Fibroblast of lung (primary cell): Measurements from ENCODE around the gene GRIN2A. TPM values are rescaled to one million over a fixed set of nuclear protein-coding genes. Genes with fewer than 3 reads are reported as not detected.

Experiments
- DNase-seq, 2 donors: peaks; one replicate each; pipeline versions ENCODE4 v3.0.0 to v3.0.0-alpha.2; 2010; ENCODE audit warnings: low read depth in 2 of 2
- H2AFZ ChIP-seq: 2 replicates; pipeline ENCODE4 v1.5.1; 2012; ENCODE audit warnings: low read length, control low read depth, inconsistent platforms
- H3K27ac ChIP-seq: 2 replicates; pipeline ENCODE4 v1.5.1; 2011; ENCODE audit warnings: low read length, control low read depth; ENCODE audit not compliant: insufficient read depth
- H3K27me3 ChIP-seq: 2 replicates; pipeline ENCODE4 v1.5.1; 2011; ENCODE audit warnings: mild to moderate bottlenecking, low read length; ENCODE audit not compliant: control insufficient read depth, insufficient read depth
- H3K36me3 ChIP-seq: 2 replicates; pipeline ENCODE4 v1.5.1; 2011; ENCODE audit warnings: low read length; ENCODE audit not compliant: control insufficient read depth, insufficient read depth
- H3K4me1 ChIP-seq: 2 replicates; pipeline ENCODE4 v1.5.1; 2011; ENCODE audit warnings: low read length; ENCODE audit not compliant: control insufficient read depth, insufficient read depth; ENCODE audit errors: extremely low read depth
- H3K4me2 ChIP-seq: 2 replicates; pipeline ENCODE4 v1.5.1; 2011; ENCODE audit warnings: low read length, control low read depth; ENCODE audit not compliant: insufficient read depth; ENCODE audit errors: extremely low read depth
- H3K4me3 ChIP-seq, 4 experiments: fragments of 200-600 bp in 1 of 4; sonication (generic) in 1 of 4; replicated peaks in 1 of 4; 2 replicates each; pipeline ENCODE4 v1.5.1; 2011 to 2016; ENCODE audit warnings: low read length in 4 of 4, low read depth in 3 of 4, mild to moderate bottlenecking in 3 of 4, control low read depth in 2 of 4, inconsistent platforms in 1 of 4, mixed read lengths in 1 of 4; ENCODE audit not compliant: insufficient read depth in 1 of 4; ENCODE audit errors: control extremely low read depth in 1 of 4
- H3K79me2 ChIP-seq: 2 replicates; pipeline ENCODE4 v1.5.1; 2012; ENCODE audit warnings: mild to moderate bottlenecking, low read length, inconsistent platforms; ENCODE audit not compliant: control insufficient read depth, insufficient read depth
- H3K9ac ChIP-seq: 2 replicates; pipeline ENCODE4 v1.5.1; 2011; ENCODE audit warnings: mild to moderate bottlenecking, low read length, control low read depth; ENCODE audit not compliant: insufficient read depth
- H3K9me3 ChIP-seq: 2 replicates; pipeline ENCODE4 v1.5.1; 2012; ENCODE audit warnings: low read depth, low read length; ENCODE audit not compliant: control insufficient read depth, insufficient read depth
- H4K20me1 ChIP-seq: 2 replicates; pipeline ENCODE4 v1.5.1; 2011; ENCODE audit warnings: low read length; ENCODE audit not compliant: control insufficient read depth, insufficient read depth; ENCODE audit errors: extremely low read depth
- EZH2 ChIP-seq: IDR thresholded peaks from 2 replicates; pipeline ENCODE4 v1.5.1; 2012; ENCODE audit warnings: low read length, control low read depth, mild to moderate bottlenecking; ENCODE audit errors: missing control alignments
- polyA plus RNA-seq, 2 donors: library from polyadenylated mRNA; depleted of rRNA in 1 of 2; stranded (reverse) in 1 of 2; unstranded in 1 of 2; fragments of >200 nt; gene quantifications; 2 replicates each; pipeline ENCODE4 v1.2.1, GENCODE V29; 2011 to 2012; ENCODE audit warnings: missing spikeins in 1 of 2
- total RNA-seq: library from RNA; depleted of rRNA; stranded (reverse); fragments of >200 nt; gene quantifications from 2 replicates; pipeline ENCODE4 v1.2.1, GENCODE V29; 2014
- TF ChIP-seq, protein P1 (sequence below), 2 donors: IDR thresholded peaks in 1 of 2; conservative IDR thresholded peaks in 1 of 2; 1 replicate in 1 of 2; 2 replicates in 1 of 2; pipeline ENCODE4 v1.5.1; 2011 to 2012; ENCODE audit warnings: low read length in 2 of 2, control low read depth in 1 of 2, inconsistent platforms in 1 of 2, low read depth in 1 of 2, mild to moderate bottlenecking in 1 of 2

The GRIN2A gene
- total and polyA plus RNA-seq, 2 donors (not counting 1 experiment from before 2014, with no cell fraction given), result 0.15 to 0.33 TPM

DNA sequence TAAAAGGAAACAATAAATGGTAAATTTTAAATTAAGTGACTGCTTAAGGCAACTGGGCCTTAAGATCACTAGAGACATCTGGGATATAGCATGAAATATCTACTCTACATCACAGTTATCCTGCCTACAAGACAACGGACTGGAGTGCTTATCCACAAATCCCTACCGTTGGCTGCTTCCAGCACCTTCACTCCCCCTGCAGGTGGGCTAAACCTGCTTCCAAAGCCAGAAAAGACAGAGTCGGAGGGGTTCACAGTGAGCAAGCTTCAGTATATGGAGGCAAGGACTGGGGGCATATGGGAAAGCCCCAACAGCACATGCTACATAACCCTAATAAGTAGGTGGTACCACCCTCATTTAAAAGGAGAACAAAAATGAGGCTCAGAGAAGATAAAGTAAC lies 45.3 kb downstream of the GRIN2A start:
- Histone ChIP-seq H3K27me3 (no peaks in the 10 kb centered on the region), H3K79me2 (no peaks in the 10 kb centered on the region), H4K20me1 (no peaks in the 10 kb centered on the region), H3K4me2 (no peak overlapping the region), H3K27ac (no peak overlapping the region), H3K4me1 (no peaks in the 10 kb centered on the region), H3K36me3 (no peaks in the 10 kb centered on the region), H3K9me3 (no peaks in the 10 kb centered on the region), H3K4me3 (no peak overlapping the region), H2AFZ (no peak overlapping the region), H3K9ac (no peak overlapping the region)
- no peak for TF ChIP-seq EZH2
- TF ChIP-seq, protein P1, sequence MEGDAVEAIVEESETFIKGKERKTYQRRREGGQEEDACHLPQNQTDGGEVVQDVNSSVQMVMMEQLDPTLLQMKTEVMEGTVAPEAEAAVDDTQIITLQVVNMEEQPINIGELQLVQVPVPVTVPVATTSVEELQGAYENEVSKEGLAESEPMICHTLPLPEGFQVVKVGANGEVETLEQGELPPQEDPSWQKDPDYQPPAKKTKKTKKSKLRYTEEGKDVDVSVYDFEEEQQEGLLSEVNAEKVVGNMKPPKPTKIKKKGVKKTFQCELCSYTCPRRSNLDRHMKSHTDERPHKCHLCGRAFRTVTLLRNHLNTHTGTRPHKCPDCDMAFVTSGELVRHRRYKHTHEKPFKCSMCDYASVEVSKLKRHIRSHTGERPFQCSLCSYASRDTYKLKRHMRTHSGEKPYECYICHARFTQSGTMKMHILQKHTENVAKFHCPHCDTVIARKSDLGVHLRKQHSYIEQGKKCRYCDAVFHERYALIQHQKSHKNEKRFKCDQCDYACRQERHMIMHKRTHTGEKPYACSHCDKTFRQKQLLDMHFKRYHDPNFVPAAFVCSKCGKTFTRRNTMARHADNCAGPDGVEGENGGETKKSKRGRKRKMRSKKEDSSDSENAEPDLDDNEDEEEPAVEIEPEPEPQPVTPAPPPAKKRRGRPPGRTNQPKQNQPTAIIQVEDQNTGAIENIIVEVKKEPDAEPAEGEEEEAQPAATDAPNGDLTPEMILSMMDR (conservative IDR thresholded peaks at IDR 0.05 in 1 of 2, IDR thresholded peaks at IDR 0.05 in 1 of 2; ENCODE audit: low read depth in 1 of 2, low read length in 2 of 2), result no peak
- no peak for DNase-seq

DNA sequence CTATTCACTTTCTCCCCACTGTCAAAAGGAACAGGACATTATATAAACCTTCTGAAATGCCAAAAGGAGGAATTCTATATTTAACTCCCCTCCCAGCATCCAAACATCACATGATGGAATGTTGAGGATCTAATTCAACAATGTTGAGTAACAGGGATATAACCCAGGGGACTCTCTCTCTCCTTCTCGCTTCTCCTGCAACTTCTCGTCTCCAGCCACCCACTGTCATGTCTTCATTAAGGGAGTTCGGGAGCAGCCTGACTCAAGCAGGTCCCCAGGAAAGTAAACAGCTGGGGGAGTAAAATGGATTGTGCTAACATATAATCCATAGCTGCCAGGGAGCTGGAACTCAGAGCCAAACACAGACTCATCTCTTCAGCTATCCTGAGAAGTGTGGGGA lies 51.7 kb downstream of the GRIN2A start:
- Histone ChIP-seq H3K9ac (no peak overlapping the region), H3K4me3 (no peak overlapping the region), H3K79me2 (no peaks in the 10 kb centered on the region), H3K27me3 (no peaks in the 10 kb centered on the region), H2AFZ (no peak overlapping the region), H3K9me3 (no peaks in the 10 kb centered on the region), H3K4me2 (no peak overlapping the region), H3K27ac (no peak overlapping the region), H3K4me1 (peaks cover 3% of the 10 kb centered on the region), H3K36me3 (no peaks in the 10 kb centered on the region), H4K20me1 (no peaks in the 10 kb centered on the region)
- no peak for DNase-seq
- no peak for TF ChIP-seq EZH2
- TF ChIP-seq, protein P1 (conservative IDR thresholded peaks at IDR 0.05 in 1 of 2, IDR thresholded peaks at IDR 0.05 in 1 of 2; ENCODE audit: low read depth in 1 of 2, low read length in 2 of 2), result no peak

DNA sequence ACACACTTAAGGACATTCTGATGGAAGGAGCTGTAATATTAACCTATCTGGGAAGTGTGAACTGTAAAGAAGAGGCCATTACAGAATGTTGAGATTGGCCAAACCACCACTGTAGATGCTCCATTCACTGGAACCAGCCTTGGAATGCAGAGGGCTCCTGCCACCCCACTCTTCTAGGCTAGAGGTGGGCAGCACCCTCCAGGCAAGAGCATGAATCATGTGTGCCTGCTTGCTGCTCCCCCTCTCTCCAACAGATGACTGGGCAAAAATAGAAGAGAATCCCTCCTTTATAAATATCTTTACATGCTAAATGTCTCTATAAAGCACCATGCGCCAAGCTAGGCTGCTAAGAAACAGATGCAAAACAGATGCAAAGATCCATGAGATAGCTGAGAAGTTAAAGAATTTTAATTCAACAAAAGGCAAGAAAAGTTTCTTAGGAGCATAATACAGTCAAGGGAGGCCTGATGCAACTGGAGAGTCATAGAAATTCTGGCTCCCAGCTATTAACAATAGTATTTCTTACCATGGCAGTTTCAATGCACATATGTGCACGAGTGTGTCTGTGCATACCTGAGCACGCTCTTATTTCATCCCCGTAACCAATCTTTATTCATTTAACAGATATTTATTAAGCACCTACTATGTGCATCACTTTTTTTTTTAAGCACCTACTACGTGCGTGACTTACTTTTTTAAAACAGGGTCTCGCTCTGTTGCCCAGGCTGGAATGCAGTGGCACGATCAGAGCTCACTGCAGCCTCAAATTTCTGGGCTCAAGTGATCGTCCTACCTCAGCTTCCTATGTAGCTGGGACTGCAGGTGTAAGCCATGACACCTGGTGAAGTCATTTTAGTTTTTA lies 53.6 kb downstream of the GRIN2A start:
- DNase-seq, result no peak
- TF ChIP-seq, protein P1 (conservative IDR thresholded peaks at IDR 0.05 in 1 of 2, IDR thresholded peaks at IDR 0.05 in 1 of 2; ENCODE audit: low read depth in 1 of 2, low read length in 2 of 2), result no peak
- TF ChIP-seq EZH2, result no peak
- Histone ChIP-seq H3K4me2 (no peak overlapping the region), H3K27ac (no peak overlapping the region), H3K27me3 (no peaks in the 10 kb centered on the region), H3K36me3 (no peaks in the 10 kb centered on the region), H3K9me3 (no peaks in the 10 kb centered on the region), H3K4me3 (no peak overlapping the region), H2AFZ (no peak overlapping the region), H3K9ac (no peak overlapping the region), H4K20me1 (no peaks in the 10 kb centered on the region), H3K79me2 (no peaks in the 10 kb centered on the region), H3K4me1 (peaks cover 3% of the 10 kb centered on the region)
